Measurements from ENCODE around the gene CACNA2D3.

Gene CACNA2D3

GRCh38 chr3:54168451-54168850 is 46.1 kb downstream of the CACNA2D3 start:
- no peak for DNase-seq (ENCODE audit: extremely low read depth in 1 of 2, low read depth in 1 of 2)

DNA sequence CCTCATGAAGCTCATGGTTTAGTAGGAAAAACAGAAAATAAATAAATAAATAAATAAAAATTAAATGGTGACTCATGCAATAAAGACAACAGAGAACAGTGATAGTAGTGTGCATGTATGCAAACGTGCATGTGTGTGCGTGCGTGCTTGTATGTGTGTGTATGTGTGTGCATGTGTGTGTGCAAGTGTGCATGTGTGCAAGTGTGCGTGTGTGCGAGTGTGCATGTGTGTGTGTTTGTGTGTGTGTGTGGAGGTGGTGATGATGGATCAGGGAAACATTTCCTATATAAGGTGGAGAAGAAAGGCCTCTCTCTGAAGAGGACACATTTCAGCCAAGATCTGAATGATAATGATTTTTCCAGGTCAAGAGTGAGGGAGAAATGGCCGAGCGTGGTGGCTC is 47.2 kb downstream of the CACNA2D3 start:
- no peak for DNase-seq (ENCODE audit: extremely low read depth in 1 of 2, low read depth in 1 of 2)

DNA sequence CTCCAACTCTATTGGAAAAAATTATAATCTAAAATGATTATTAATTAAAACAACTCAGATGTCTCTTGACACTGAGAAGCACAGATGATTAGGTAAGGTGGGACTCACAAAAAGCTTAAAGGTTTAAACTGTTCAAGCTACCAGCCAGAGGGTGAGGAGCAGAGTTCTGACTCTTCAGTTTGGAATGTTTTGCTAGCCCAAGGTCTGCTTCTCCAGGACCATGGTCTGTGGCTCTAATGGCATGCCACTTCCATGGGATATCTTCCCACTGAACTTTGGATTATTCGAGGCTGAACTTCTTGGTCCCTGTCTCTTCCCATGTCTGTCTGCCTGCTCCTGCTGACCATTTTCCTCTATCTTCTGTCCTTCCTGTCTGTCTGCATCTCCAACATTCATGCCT is 49.2 kb downstream of the CACNA2D3 start:
- DNase-seq (ENCODE audit: extremely low read depth in 1 of 2, low read depth in 1 of 2) = no peak

- DNase-seq (ENCODE audit: extremely low read depth in 1 of 2, low read depth in 1 of 2) = no peak
These were observed 49.6 kb downstream of the CACNA2D3 start for GRCh38 chr3:54171951-54172350.

- no peak for DNase-seq (ENCODE audit: extremely low read depth in 1 of 2, low read depth in 1 of 2)
These were observed 51.0 kb downstream of the CACNA2D3 start for GRCh38 chr3:54173371-54173770.

DNA sequence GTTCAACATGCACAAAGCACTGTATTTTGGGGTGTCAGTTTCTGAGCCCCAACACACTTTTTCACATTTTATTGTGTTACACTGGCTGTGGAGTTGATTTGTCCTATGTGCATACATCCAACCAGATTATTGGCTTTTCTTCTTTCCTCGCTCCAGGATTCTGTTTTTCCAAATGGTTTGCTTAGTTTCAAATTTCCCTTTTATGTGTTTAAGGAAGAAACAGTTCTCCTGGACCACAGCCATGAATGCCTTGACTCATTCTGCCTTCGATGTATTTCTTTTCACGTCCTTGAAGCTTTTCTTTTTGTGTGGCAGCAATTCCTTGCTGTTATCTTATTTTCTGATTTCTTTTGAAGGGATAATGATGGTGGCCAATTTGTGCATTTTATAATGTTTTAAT is 53.8 kb downstream of the CACNA2D3 start:
- DNase-seq (ENCODE audit: extremely low read depth in 1 of 2, low read depth in 1 of 2) = no peak

- no peak for DNase-seq (ENCODE audit: extremely low read depth in 1 of 2, low read depth in 1 of 2)
These were observed 55.5 kb downstream of the CACNA2D3 start for GRCh38 chr3:54177816-54178215.

DNA sequence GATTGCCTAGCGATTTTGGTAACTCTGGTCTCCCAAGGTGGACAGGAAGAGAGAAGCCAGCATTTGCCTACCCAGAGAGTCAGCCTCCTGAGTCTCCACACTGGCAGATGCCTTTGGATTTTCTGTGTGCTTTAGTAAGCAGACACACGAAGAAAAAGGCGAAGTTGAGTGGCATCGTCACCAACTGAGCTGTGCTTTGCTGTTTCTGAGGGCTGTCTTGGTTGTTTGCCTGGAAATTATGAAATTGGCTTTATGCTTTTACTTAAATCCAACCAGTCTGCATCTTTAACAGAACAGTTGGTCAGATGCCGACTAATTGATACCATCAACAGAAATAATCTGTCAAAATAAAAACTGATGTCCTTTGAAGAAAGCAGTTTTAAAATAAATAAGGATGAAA is 56.0 kb downstream of the CACNA2D3 start:
- DNase-seq (ENCODE audit: extremely low read depth in 1 of 2, low read depth in 1 of 2) = no peak

DNA sequence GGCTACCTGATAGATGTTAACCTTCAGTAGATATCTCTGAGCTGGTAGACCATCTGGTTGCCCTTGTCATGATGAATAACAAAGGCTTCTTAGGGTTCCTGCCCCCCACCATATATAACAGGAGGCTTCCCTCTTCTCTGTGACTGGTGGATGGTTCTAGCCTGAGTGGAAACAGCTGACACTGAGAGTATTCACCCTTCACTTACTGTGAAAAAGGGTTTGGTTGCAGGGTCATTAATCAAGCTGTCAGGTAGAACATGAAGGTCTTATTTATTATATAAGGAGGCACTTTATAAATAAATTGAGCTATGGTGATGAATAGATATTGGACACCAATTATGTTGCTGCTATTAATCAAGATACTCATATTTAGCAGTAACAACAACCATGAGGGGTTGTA is 58.6 kb downstream of the CACNA2D3 start:
- DNase-seq (ENCODE audit: extremely low read depth in 1 of 2, low read depth in 1 of 2) = no peak

DNA sequence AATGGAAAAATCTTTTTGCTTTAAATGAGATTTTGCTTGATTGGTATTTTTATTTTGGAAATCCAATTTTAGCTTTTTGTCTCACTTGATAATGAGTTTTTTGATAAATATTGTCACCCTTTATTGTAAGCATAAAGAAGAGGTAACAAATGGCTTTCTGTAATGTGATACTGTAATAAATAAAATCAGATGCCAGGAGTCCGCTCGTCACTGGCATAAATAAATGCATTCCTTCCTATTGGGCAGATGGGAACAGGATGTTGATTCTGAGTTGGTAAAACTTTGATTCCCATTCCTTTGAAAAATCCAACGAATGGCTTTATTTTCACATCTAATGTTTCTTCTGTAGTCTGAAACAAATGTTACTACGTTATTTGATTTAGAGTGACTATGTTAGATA is 59.9 kb downstream of the CACNA2D3 start:
- no peak for DNase-seq (ENCODE audit: extremely low read depth in 1 of 2, low read depth in 1 of 2)

DNA sequence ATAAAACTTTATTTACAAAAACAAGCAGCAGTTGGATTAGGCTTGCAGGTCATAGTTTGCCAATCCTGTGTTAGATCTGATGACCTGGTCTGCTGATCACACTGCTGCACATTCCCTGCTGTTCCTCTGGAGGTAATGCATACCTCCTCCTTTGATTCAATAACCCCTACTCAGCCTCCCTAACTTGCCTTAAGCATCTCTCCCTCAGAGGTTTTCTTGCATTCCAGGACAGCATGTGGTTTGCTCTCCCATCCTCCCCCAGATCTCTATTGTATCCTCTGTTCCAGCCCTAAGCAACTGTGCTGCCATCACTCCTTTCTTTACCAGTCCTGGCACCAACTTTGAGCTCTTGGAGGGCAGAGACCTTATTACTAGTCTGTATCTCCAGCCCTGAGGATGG is 63.4 kb downstream of the CACNA2D3 start:
- no peak for DNase-seq (ENCODE audit: extremely low read depth in 1 of 2, low read depth in 1 of 2)

DNA sequence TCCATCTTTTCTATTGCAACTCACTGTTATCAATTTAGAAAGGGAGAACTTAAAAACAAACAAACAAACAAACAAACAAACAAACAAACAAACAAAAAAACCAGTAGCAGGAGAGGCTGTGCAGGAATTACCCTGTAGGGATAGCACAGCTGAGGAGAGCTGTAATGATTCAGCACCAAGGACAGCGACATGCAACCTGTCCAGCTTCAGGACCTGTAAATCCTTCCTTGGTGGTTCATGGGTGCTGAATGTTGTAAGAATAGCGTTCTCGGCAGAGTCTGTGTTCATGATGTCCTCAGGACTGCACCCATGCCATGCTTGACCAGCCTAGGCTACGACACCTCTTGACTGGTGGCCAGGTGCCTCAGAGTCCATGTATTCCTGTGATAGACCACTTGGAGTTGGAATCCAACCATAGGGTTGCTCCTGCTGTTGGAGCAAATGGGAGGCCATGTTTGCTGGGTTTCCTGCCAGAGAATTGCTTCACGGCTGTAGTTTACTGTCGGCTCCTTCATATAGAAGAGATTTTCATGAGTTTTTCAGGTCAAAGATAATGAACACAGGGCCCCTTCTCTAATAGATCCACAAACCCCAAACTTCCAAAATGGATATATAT is 65.9 kb downstream of the CACNA2D3 start:
- DNase-seq (ENCODE audit: extremely low read depth in 1 of 2, low read depth in 1 of 2) = no peak

DNA sequence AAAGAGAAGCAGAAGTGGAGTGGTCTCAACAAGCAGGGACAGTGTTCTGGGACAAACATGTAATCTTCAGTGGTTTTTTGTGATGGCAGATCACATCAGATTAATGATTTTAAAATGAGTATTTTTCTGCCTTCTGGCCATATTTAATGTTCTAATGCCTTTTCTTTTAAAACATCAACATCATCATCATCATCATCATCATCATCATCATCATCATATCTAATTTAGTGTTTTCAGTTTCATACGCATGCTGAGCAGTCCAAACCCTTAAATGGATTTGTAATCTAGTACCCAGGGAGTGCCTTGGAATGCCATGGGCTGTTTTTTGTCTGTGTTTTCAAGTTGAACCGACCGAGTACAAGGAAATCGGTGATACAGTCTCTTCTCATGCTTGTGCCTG is 68.9 kb downstream of the CACNA2D3 start:
- no peak for DNase-seq (ENCODE audit: extremely low read depth in 1 of 2, low read depth in 1 of 2)

DNA sequence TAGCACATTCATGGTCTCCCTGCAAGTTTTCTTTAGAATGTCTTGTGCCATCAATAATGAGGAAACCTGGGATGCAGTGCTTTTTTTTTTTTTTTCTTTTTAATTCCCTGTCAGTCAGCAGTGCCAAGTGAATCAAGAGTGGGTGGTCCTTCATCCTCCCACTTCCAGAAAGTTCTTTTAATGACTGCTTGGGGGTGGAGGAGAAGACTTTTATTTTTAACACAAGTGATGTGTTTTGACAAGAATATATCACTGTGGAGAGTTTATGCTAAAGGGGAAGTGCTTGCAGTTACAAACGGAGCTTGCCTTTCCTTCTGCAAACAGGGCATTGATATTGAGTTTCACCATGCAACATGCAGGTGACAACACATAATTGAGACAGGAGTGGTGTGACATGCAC is 69.7 kb downstream of the CACNA2D3 start:
- no peak for DNase-seq (ENCODE audit: extremely low read depth in 1 of 2, low read depth in 1 of 2)

- DNase-seq (ENCODE audit: extremely low read depth in 1 of 2, low read depth in 1 of 2) = no peak
These were observed 70.7 kb downstream of the CACNA2D3 start for GRCh38 chr3:54193093-54193492.

DNA sequence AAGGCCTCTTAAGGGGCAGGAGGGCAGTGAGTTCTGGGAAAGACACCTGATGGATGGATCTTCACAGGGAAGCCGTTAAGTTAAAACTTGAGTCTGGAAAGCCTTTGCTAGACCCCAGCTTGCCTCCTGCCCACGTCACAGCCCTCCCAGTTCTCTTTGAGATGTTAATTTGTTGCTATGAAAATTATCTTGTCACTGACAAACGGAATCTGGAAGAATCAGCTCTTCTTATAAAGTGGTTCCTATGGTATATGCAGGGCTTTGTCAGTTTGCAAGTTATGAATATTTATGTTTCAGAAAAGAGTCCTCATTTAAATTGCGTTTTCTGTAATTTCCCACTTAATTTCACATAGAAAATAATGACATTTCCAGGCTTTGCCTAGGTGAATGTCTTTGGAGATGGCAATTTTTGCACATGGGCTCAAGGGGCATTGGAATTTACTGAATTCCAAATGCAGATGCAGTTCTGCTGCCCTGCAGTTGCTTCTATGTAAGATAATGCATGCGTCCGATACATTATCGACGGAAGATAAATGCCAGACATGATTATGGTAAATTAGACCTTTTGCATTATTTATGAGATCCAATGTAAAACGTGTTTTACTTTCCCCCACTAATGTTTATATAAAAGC is 74.1 kb downstream of the CACNA2D3 start:
- DNase-seq (ENCODE audit: extremely low read depth in 1 of 2, low read depth in 1 of 2) = no peak

DNA sequence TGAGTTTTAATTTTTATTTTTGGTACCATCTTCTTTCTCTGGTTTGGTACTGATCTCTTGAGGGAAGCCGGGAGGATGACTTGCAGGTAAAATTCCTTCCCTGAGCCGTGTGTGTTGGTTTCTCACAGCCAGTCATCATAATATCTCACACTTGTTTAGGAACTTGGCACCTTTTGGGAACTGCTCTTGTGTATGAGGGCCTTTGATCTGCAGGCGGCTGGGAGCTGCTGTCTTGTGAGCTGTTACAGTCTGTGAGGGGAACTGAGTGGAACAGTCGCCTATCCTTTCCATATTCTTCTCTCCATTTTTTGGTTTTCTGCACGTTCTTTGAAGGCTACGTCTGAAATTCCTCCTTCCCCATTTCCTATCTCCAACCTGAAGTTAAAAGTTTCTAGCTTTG is 75.2 kb downstream of the CACNA2D3 start:
- DNase-seq (ENCODE audit: extremely low read depth in 1 of 2, low read depth in 1 of 2) = no peak

- no peak for DNase-seq (ENCODE audit: extremely low read depth in 1 of 2, low read depth in 1 of 2)
These were observed 76.2 kb downstream of the CACNA2D3 start for GRCh38 chr3:54198556-54198955.

DNA sequence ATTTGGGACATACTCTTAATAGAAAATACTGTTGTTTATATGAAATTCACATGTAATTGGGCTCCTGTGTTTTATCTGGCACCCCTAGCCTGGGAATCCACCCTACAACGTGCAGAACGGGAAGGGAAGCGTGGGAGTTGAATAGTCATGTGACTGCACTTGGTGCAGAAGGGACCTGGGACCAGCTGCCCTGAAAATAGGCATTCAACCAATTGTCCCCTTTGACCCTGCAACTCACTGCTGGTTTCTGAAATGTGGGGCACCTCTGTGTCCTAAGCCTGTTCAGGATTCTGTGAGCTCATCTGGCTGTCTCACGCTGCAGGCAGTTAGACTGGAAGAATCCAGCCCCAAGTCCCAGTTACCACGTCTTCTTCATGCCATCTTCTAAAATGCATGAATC is 79.7 kb downstream of the CACNA2D3 start:
- no peak for DNase-seq (ENCODE audit: extremely low read depth in 1 of 2, low read depth in 1 of 2)

GRCh38 chr3:54202651-54203248 is 80.4 kb downstream of the CACNA2D3 start:
- no peak for DNase-seq (ENCODE audit: extremely low read depth in 1 of 2, low read depth in 1 of 2)

DNA sequence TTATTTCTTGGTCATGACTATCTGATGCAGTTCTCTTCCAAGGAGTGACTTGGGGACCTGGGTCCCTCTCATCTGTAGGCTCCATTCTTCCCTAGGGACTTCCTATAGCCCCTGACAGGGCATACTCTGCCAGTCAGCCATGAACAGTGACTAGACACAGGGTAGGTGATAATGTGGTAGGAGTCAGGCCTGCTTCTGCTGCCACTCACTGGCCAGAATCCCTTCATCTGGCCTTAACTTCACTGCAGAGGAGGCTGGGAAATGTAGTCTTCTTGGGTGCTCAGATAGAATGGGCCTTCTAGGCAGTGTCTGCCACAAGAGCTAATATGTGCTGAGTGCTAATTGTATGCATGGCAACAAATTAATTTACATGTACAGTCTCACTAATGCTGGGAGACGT is 84.5 kb downstream of the CACNA2D3 start:
- DNase-seq (ENCODE audit: extremely low read depth in 1 of 2, low read depth in 1 of 2) = no peak

GRCh38 chr3:54211097-54211496 is 88.7 kb downstream of the CACNA2D3 start:
- DNase-seq (ENCODE audit: extremely low read depth in 1 of 2, low read depth in 1 of 2) = no peak

- DNase-seq (ENCODE audit: extremely low read depth in 1 of 2, low read depth in 1 of 2) = no peak
These were observed 90.4 kb downstream of the CACNA2D3 start for GRCh38 chr3:54212723-54213122.
